ENCODE data around the gene MYO5C.

MYO5C gene, protein sequence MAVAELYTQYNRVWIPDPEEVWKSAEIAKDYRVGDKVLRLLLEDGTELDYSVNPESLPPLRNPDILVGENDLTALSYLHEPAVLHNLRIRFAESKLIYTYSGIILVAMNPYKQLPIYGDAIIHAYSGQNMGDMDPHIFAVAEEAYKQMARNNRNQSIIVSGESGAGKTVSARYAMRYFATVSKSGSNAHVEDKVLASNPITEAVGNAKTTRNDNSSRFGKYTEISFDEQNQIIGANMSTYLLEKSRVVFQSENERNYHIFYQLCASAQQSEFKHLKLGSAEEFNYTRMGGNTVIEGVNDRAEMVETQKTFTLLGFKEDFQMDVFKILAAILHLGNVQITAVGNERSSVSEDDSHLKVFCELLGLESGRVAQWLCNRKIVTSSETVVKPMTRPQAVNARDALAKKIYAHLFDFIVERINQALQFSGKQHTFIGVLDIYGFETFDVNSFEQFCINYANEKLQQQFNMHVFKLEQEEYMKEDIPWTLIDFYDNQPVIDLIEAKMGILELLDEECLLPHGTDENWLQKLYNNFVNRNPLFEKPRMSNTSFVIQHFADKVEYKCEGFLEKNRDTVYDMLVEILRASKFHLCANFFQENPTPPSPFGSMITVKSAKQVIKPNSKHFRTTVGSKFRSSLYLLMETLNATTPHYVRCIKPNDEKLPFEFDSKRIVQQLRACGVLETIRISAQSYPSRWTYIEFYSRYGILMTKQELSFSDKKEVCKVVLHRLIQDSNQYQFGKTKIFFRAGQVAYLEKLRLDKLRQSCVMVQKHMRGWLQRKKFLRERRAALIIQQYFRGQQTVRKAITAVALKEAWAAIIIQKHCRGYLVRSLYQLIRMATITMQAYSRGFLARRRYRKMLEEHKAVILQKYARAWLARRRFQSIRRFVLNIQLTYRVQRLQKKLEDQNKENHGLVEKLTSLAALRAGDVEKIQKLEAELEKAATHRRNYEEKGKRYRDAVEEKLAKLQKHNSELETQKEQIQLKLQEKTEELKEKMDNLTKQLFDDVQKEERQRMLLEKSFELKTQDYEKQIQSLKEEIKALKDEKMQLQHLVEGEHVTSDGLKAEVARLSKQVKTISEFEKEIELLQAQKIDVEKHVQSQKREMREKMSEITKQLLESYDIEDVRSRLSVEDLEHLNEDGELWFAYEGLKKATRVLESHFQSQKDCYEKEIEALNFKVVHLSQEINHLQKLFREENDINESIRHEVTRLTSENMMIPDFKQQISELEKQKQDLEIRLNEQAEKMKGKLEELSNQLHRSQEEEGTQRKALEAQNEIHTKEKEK (N-terminal part only)

DNA sequence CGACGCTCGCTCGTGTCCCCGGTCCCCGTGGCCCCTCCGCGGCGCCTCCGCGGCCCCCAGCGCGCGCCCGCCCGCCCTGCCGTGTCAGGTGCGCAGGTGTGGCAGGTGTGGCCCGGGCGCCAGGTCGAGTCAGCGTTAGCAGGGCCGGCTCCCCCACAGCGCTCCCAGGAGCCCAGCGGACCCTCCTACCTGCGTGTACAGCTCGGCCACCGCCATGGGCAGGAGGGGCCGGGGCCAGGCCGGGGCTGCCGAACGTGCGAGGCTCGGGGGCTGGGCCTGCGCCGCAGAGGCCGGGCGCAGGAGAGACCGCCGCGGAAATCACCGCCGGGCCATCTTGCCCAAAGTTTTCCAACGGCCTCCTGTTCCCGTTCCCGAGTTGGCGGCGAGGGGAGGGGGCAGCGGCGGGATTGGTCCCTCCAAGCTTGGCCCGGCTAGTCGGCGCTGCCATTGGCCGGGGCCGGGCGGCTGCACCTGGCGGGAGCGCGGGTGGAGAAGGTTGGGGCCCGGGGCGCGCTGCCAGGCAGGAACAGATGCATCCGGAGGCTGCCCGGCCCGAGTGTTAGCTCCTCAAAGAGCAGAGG, at the start of gene MYO5C:
Gene MYO5C, minus strand, starts transcription at position 384 of the 581 bp plus-strand sequence. Its CDS starts 168 bp downstream, at position 216.
- in situ Hi-C loops (cut with HindIII; ENCODE audit: low sequenced_read_pairs): no loop called here

DNA sequence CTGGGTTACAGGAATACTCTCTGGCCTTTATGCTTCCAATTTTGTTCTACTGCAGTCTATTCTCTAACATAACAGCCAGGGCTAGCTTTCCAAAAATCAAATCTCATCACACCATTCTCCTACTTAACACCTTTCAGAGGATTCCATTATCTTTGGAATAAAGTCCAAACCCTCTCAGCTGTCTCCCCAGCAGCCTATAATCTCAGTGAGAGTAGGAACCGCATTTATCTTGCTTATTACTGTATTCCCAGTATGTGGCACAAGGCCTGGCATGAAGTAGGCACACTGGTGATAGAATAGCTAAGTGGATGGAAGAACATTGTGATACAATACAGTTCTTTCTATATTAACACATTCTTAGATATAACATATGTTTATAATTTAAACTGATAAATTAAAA, 49.0 kb upstream of the MYO5C start:
- in situ Hi-C loops (cut with HindIII; ENCODE audit: low sequenced_read_pairs): no loop called here

DNA sequence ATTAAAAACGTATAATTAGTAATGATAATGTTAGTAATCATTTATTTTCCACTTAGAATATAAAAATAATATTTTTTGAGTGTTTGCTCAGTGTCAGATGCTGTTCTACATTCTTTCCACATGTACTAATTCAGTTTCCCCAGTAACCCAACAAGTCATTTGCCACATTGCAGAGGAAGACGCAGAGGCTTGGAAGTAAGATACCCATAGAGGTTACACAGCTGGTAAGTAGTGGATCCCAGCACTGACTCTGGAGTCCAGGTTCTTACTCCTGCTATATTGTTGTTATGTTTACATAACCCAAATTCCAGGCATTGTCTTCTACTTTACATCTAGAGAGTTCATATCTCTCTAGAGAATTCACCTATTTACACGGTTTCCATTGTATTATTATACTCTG, 48.2 kb upstream of the MYO5C start:
- in situ Hi-C loops (cut with HindIII; ENCODE audit: low sequenced_read_pairs): no loop called here

DNA sequence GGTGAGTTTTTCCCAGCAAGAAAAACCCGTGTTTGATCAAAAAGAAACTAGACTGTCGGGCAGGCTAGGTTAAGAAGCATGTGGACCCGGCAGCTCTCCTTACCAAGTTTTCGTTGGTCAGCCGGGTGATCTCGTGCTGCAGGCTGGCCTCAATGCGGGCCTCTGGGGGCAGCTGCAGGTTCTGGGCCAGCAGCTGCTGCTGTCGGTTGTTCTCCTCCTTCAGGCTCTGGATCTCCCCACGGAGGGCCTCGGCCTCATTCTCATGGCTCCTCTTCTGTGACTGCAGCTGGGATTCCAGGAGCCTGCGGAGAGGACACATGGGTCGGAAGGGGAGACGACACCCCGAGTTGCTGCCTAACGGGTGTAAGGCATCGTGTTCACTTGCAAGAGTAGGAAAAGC, 44.5 kb upstream of the MYO5C start:
- in situ Hi-C loops (cut with HindIII; ENCODE audit: low sequenced_read_pairs): no loop called here

DNA sequence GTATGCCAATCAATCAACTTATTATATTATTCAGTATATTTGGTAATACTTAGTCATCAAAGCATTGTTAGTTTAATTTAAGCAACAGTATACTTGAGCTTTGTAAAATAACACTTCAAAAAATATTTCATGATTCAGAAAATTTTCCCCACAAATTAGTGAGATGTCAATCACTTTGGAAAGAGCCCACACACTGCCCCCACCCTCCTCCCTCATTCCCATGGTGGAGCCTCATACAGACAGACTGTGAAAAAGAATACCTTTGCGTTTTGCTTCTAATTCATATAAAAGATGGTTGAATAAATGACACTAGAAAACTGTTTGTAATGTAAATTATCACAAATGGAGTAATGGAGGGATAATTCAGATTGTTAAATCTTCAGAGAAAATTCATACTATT, 43.3 kb upstream of the MYO5C start:
- in situ Hi-C loops (cut with HindIII; ENCODE audit: low sequenced_read_pairs): no loop called here

DNA sequence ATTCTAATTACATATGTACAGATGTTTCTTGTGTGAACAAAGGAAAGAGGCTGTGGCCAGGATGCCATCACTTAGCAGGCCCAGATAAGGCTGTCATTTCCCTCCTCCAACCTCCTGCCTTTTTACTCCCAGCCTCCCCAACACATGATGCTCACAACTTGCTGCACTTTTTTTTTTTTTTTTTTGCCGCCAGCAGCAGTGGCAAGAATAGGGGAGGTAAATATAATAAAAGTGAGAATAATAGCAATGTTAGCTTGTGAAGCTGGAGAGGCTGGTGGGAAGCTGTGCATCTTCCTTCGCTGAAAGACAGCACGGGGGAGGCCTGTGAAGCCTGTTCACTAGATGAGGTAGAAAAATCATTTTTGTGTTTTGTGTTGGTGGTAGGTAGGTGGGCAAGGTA, 42.5 kb upstream of the MYO5C start:
- in situ Hi-C loops (cut with HindIII; ENCODE audit: low sequenced_read_pairs): no loop called here

DNA sequence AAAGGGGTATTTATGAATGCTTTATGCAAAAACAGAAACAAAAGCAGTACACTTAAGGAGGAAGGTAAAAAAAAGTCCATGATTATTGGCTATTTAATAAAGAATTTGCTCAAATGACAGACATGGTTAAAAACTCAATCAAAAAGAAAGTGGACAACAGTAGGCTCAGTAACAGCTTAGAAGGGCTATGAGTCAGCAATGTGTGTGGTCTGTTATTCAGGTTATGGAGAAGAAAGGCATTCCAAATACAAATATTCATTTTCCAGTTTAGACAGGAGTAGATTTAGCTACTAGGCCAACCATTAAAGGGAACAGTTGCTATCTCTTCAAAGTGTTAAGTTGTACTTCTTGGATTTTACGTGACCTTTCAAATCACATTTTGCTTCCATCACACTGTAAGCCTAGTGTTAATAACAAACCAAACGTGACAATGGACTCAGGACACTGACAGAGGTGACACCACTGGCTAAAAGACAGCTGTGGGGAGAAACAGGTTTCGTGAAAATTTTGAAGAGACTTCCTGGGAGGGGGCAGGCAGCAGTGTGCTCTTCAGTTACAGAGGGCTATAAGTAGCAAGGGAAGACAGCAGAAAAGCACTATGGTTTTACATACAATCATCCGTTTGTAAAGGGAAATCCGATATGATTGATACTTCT, 41.7 kb upstream of the MYO5C start:
- in situ Hi-C loops (cut with HindIII; ENCODE audit: low sequenced_read_pairs): no loop called here

DNA sequence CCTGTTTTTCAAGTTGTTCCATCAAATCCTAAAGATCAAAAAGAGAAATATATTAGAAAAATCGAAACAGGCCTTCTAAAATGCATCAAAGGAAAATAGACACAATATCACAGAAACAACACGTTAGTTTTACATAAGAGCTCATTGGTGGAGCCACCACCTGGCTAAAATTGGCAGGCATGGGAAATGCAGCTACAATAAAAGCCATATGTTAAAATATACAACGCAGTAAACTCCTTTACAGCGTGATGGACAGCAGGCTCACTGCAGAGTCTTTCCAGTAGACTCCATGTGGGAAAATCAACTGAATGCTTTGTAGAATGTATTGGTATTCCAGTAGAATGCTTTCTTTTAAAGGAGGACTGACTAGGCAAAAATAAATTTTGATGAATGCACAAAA, 40.9 kb upstream of the MYO5C start:
- in situ Hi-C loops (cut with HindIII; ENCODE audit: low sequenced_read_pairs): no loop called here

DNA sequence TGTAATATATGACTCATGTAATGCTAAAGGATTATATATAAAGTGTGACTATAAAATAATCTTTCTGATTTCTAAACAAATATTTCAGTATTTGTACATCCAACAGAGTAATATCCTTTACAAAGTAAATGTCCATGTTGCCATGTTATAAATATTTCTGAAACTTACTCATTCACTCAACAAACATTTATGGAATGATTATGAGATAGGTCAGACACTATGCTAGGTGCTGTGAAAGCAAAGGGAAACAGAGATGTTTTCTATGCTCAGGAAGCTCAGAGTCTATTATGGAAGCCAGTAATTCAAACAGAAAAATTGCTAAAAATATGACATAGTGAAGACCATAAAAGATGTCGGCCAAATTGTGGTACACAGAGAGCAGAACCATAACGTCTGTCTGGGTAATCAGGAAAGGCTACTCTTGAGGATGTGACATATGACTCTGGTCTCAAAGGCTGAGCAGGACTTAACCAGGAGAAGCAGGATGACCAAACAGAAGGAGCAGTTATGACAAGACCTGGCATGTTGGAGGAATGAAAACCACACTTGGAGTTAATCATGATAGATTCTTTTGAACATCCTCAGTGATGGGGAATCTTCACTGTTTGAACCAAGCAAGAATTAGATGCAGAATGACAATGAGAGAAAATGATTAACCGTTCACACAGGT, 39.0 kb upstream of the MYO5C start:
- in situ Hi-C loops (cut with HindIII; ENCODE audit: low sequenced_read_pairs): no loop called here

DNA sequence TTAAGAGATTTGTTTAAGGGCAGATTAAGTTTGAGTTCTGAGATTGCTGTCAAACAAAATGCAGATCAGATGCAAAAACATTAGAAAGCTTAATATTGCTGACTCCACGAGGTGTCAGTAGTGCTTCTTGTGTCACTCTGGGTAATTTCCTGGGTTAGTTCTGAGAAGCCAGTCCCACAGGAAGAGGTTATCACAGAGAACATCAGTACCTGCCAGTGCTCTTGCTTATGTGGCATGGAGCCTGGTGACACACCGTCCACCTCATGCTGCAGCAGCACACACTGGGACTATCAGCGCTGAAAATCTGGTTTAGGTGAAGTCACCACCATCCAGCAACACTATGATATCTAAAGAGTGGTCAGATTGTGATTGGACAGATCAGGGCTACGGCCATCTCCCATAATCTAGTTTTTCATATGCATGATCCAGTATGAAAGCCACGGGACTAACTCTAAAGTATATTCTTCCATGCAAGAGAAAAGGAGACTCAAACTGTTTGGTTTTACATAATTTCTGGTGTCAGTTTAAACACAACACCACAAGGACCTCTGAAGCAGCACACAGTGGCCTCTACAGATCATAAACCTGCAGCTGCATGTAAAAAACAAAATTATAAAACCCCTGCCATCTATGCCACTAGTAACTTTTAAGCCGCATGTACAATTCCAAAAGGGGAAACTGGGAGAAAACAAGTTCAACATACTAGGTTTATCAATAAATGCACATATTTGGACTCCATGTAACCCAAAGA, 36.1 kb upstream of the MYO5C start:
- in situ Hi-C loops (cut with HindIII; ENCODE audit: low sequenced_read_pairs): no loop called here

DNA sequence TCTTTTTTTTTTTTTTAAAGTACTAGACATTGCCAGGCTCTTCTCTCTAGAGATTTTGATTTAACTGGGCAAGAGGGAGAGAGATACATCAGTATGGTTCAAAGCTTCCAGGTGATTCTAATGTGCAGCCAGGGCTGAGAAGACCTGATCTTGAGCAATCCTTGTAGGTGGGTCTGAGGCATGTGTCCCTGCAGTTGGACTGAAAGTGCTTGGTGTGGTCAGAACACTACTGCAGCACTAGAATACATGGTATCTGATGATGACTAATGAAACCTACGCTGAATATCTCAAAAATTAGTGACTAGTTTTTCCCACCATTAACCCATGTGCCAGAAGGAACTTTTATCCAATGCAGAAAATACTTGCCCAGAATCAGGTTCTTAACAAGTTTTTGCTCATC, 34.4 kb upstream of the MYO5C start:
- in situ Hi-C loops (cut with HindIII; ENCODE audit: low sequenced_read_pairs): no loop called here

DNA sequence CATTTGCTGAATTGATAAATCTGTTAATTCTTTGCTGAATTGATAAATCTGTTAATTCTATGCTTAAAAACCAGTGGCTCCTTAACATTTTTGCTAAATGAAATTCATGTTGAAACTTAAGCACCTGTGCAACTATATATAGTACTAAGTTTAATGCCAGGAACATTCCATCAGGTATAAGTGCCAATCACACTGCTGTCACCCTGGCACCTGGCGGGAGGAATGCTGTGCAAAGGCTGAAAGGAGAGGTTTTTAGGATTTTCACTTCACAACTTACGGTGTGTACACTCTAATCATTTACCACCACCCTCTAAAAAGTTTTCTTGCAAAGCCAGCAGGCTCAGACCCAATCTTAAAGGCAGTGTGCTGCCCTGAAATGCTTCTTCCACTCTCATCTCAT, 33.5 kb upstream of the MYO5C start:
- in situ Hi-C loops (cut with HindIII; ENCODE audit: low sequenced_read_pairs): no loop called here

DNA sequence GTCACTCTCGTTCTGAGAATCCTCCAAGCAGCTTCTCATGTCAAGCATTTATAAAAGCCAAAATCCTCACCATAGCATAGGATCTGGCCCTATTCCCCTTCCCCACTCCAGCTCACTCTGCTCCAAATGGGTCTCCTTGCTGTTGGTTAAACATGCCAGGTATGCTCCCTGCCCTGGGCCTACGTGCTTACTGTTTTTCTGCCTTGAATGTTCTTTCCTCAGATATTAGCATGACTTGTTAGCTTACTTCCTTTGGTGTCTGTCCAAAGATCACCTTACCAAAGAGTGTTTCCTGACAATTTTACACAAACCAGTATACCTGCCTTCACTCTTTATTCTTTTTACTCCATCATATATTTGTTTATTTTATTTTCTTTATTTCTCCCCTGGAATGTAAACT, 33.1 kb upstream of the MYO5C start:
- in situ Hi-C loops (cut with HindIII; ENCODE audit: low sequenced_read_pairs): no loop called here

DNA sequence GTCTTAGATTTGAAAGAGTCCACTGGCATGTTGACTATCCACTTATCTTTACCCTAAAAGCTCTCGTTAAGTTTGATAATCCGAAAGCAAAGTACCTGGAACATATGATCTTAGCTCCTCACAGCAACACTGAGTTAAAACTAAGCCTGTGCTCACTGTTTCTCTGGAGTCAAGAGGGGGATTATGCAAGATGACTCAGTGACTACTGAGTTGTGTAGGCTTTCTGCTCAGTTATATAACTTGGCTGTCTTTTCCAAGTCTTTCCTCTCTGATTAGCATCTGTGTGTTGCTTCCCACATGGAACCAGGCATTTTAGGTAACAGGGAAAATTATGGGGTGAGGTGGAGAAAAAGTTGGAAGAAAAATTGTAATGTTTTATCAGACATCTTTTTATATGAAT, 31.2 kb upstream of the MYO5C start:
- in situ Hi-C loops (cut with HindIII; ENCODE audit: low sequenced_read_pairs): no loop called here

DNA sequence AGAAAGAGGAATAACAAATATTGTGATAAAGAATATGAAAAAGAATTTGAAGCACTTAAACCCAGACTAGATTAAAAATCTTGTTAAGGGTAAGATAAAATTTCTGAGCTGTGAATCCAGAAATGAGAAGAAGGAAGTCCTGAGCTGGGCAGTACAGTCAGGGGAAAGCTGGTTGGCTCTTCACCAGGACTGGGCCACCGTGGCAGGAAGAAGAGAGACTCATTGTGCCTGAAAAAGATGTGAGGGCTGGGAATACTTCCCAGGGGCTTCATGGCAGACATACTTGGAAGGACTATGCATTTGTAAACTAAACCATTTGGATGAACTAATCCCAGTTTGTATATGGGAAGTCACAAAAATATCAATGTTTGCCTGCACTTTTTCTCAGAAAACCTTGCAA, 28.5 kb upstream of the MYO5C start:
- in situ Hi-C loops (cut with HindIII; ENCODE audit: low sequenced_read_pairs): no loop called here

DNA sequence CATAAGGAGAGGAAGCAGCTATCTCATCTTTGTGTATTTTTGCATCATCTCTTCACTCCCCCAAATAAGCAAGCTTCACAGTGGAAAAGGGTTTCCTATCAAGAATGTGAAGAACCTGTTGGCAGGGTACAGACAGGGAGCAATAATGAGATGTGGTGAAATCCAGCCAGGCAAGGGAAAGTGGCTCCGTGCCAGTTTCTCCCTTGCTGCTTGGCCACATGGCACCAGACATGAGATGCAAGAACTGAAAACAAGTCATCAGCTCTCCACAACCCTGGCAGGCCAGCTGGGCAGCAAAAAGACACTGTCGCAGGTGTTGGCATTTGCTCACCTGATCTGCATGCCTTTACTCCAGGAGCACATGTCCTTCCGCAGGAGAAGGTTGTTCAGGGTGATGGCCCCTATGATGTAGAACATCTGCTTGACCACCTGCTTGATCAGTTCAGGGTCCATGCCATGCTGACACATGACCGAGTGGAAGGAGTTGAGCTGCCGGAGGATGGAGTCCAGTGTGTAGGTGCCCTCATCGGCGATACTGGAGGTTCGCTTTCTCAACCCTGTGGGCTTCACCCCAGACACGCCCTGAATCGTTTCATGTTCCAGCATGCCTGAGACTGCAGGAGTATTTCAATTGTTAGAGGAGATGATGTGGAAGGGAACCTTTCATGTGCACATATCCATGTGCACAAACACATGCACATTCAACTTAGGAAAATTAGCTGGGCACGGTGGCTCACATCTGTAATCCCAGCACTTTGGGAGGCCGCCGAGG, 23.3 kb upstream of the MYO5C start:
- in situ Hi-C loops (cut with HindIII; ENCODE audit: low sequenced_read_pairs): no loop called here

DNA sequence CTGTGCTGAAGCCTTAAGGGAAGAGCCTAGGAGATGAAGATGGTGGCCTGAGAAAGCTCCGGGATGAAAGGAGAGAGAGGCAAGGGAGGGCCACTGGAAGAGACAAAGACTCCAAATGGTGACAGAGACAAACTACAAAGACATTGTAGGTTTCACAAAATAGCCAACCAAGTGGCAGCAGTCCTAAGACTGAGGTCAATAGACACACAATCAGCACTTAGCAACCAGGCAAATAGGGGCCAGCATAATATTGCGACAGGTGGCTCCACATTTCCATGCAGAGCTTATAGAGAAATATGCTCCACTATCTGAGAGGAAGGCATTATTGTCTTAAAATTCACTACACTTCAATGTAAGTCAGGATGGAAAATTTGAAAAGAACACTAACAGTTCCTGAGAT, 22.1 kb upstream of the MYO5C start:
- in situ Hi-C loops (cut with HindIII; ENCODE audit: low sequenced_read_pairs): no loop called here

DNA sequence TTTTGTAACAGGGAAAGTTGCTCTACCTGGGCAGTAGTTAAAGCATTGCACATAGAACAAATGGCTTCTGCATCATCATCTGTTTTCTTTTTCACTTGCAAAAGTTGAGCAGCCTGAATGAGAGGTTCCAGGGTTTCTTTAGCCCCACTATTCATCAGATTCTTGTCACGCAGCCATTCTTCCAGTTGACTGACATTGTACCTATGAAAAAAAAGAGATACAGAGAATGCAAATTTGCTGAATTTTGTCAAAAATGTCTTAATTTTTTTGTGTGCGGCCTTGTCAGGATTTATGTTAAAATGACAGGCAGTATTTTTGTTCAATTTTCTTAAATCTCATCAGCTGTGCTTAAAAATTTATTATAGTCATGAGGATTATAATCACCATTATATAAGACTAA, 21.4 kb upstream of the MYO5C start:
- in situ Hi-C loops (cut with HindIII; ENCODE audit: low sequenced_read_pairs): no loop called here
